Measurements from ENCODE around the gene EPM2A.
A peak's percentile ranks its signal among the peaks of the same experiment; 100 is the strongest.

EPM2A gene

GRCh38 chr6:145668844-145669243, 66.5 kb downstream of the EPM2A start:
- no peak for DNase-seq

- DNase-seq = no peak
These were observed 74.6 kb downstream of the EPM2A start for GRCh38 chr6:145660676-145661075.

DNA sequence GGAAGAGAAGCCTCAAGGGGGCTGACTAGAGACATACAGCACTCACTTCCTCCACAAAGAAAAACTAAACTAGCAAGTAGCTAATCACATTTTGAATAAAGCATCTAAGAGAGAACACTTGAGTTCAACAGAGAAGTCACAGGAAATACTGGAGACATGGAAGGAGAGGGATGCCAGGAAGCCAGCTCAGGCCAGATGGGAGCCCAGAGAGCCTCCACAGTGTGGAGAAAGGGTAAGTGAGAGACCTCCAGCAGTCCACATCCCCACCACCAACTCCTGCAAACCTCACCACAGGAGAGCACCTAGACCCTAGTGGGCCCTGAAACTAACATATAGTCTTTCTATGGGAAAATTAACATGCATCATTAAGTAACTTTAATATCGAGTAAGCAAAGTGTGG, 79.2 kb downstream of the EPM2A start:
- no peak for DNase-seq

- no peak for DNase-seq
These were observed 82.7 kb downstream of the EPM2A start for GRCh38 chr6:145652572-145652971.

GRCh38 chr6:145651988-145652387, 83.3 kb downstream of the EPM2A start:
- DNase-seq = no peak

- DNase-seq = no peak
These were observed 87.2 kb downstream of the EPM2A start for GRCh38 chr6:145648149-145648548.

GRCh38 chr6:145647602-145648001, 87.7 kb downstream of the EPM2A start:
- no peak for DNase-seq

GRCh38 chr6:145643760-145644159, 91.6 kb downstream of the EPM2A start:
- no peak for DNase-seq

DNA sequence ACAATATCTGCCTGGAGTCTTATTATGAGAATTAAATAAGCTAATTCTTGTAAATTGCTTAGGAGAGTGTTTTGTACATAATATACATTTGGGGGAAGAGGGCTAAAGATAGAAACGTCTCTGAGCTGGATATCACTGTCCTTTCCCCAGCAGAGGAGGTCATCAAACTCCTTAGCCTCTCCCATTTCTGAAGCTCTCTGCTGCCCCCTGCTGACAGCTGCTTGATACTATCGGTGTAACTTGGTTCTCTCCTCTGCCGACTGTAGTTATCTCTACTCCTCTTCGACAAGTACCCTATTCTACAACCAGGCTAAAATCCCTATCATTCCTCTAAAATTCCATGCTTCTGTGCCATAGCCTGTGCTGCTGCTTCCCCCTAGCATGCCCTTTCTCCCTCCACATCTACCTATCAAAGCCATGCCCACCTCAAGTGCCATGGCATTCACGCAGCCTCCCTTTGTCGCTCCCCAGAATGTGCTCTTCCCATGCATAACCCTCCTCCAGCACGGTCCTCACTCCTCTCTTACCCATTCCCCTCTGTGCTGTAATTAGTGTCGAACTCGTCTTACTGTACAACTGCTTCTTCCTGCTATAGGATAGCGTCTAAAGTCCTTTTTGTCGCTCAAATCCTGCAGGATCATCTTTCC, 101.2 kb downstream of the EPM2A start:
- DNase-seq = peak; percentile 84

GRCh38 chr6:145632971-145633370, 102.3 kb downstream of the EPM2A start:
- no peak for DNase-seq

DNA sequence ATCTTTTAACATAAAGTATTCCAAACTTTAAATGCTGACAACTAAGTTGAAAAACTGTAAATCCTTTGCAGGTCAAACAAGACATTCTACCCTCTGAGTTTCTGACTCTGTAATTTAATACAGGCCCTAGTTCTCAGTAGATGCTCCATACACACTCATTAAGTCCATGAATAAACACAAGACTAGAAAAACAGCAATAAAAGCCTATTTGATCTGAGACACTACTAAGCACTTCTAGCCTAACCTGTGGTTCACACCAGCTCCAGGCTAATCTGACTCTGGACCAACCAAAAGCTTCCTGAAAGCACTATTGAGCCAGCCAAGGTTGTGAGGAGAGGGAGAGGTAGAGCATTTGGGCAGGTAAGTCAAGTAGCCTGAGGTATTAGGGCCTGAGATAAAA, 103.9 kb downstream of the EPM2A start:
- no peak for DNase-seq

DNA sequence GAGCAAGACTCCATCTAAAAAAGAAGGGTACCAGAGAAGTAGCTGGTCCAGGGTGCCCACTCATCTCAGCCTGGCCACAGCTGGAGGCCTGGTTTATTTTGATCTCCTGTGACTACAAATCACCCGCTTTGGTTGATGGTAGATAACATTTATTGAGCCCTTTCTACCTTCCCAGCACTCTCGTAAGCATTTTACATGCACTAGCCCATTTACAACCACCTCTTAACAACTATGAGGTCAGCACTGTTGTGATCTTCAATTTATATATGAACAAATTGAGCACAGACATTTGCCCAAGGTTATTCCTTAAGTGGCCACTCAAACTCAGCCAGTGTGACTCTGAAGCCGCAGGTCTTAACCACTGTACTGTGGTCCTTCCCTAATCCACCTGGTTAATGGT, 104.7 kb downstream of the EPM2A start:
- DNase-seq = no peak

DNA sequence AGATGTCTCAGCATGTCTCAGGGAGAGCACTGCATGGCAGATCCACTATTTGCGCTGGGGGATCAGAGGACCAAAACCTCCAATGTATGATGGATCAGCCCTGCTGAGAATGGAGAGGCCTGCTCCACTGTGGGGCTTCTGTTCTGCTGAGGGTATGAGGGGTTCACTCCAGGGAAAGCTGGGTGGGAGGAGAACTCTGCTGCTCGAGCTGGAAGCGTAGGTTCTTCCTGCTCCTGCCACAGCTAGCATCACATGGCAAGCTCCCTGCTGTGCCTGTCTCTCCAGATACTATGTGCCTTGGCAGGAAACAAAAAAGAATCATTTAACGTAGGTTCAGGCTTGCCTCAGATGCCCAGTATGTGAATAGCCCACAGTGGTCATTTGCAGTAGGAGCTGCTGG, 105.8 kb downstream of the EPM2A start:
- DNase-seq = no peak

- no peak for DNase-seq
These were observed 107.9 kb downstream of the EPM2A start for GRCh38 chr6:145627451-145627850.

DNA sequence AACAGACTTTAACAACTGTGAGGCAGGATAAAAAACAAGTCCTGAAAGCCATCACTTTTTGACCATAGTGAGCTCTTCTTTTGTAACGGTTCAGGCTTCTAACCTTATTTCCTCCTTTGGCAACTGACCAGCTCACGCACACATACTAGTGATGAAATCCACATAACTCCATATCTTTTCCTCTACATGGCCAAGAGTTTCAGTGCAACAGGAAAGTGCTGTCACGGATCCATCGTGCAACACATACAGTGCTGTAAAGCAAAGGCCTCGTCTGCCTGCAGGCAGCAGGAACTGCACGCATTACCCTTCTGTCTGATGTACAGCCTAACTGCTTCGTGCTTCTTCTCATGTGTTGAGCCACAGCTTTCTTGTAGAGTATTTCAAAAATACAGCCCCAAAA, 108.5 kb downstream of the EPM2A start:
- DNase-seq = no peak

- no peak for DNase-seq
These were observed 112.1 kb downstream of the EPM2A start for GRCh38 chr6:145623231-145623630.

DNA sequence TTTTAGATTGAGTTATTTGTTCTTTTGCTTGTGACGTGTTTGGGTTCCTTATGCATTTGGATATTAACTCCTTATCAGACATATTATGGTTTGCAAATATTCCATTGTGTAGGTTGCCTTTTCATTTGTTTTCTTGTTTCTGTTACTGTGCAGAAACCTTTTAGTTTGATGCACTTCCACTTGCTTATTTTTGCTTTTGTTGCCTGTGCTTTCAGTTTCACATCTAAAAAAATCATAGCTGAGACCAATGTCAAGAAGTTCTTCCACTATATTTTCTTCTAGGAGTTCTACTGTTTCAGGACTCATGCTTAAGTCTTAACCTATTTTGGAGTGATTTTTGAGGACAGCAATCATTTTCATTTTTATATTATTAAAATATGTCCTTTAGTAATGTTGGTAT, 113.5 kb downstream of the EPM2A start:
- no peak for DNase-seq

GRCh38 chr6:145620088-145620487, 115.2 kb downstream of the EPM2A start:
- no peak for DNase-seq

DNA sequence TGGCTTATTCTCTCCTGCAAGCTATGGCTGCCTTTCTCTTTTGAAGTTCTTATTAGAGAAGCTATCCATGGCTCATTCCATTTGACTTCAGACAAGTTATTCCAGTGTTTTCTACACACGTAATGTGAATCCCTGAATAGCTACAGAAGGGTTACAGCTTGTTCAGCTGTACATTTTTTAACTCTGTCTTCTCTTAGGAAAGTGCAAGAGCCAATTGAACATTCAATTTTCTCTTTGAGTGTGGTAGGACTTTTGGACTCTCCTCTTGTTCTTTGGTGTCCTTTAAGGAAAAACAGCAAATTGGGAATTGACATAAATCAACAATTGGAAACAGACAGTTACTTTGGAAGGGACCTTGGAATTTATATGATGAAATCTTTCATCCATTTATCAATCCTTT, 125.8 kb downstream of the EPM2A start:
- no peak for DNase-seq

DNA sequence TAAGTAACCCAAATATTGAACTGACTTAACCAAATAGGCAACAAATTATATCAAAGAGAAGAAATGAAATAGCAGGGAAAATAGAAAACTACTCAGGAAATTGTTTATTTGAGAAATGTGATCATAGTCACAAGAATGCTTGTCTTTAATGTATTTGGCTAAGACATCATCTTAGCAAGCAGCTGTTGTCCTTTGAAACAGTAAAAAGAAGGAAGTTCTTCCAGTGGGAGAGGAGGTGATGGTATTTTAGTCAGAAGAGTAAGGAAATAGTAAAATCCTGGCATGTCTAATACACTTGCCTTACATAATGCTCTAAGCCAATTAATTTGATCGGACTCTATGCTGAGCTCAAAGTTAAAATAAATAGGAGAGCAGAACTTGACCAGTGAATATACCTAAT, 126.5 kb downstream of the EPM2A start:
- no peak for DNase-seq

GRCh38 chr6:145603991-145604390, 131.3 kb downstream of the EPM2A start:
- no peak for DNase-seq

DNA sequence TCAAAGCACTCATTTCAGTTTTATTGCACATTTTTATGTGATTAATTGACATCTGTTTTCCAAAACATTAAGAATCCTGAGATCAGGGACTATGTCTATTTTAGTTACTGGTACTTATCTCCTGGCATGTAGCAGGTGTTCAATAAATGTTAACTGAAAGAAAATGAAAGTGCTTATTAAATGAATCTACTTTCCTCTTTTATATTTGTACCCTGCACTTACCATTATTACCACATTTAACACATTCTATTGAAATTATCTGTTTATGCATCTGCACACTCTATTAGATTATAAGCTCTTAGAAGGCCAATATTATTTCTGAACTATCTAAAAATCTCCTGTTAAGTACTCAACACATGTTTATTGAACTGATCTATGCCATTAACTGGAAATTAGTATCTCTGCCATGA, 131.9 kb downstream of the EPM2A start:
- no peak for DNase-seq

DNA sequence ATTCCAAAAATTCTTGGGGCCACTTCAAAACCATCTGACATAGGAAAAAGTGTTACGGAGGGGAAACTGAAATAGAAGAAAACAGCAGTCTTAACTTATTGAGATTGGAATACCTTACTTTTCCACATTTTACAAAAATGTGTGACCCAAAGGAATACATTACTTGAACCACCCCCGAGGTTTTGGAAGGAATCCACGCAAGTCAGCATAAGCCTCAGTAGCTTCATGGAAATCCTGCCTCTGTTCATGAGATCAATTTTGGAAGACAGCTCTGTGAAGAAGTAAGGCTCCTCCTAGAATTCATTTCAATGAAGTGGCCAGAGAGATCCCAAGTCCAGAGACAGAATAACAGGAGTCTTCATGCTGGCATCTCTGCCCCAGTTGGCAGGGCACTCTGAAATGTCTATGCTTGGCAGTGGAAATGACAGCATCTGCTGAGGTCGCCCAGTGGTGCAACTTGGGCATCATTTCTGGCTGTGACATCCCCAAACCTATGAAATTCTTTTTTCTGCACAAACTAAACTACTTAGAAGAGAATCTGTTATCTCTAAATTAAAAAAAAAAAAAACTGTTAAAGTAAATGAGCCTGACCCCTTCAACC, 132.5 kb downstream of the EPM2A start:
- DNase-seq = no peak

GRCh38 chr6:145601397-145601796, 133.9 kb downstream of the EPM2A start:
- DNase-seq = no peak

- no peak for DNase-seq
These were observed 135.0 kb downstream of the EPM2A start for GRCh38 chr6:145600299-145600698.
